GM23338 (cell line): ENCODE data around the gene CPNE8. TPM values are rescaled to one million over a fixed set of nuclear protein-coding genes. Genes with fewer than 3 reads are reported as not detected.

ENCODE experiments used
- ATAC-seq: fragments of 200-7000 bp; cut with Tn5 transposase; 3 replicates; pipeline ENCODE4 v1.9.1; 2020
- DNase-seq: peaks from one replicate; pipeline ENCODE4 v3.0.0-alpha.2; 2015; ENCODE audit warnings: low spot score
- H2AFZ ChIP-seq: fragments of 200-600 bp; sonication (generic); 2 replicates; pipeline ENCODE4 v1.8.0; 2016; ENCODE audit warnings: antibody characterized with exemption, mild to moderate bottlenecking, moderate library complexity
- H3F3A ChIP-seq: fragments of 200-600 bp; sonication (generic); replicated peaks from 2 replicates; pipeline ENCODE4 v1.8.0; 2017; ENCODE audit warnings: antibody characterized with exemption, mixed run types, low read depth
- H3K27ac ChIP-seq: fragments of 200-600 bp; sonication (generic); 2 replicates; pipeline ENCODE4 v1.6.1; 2016; ENCODE audit warnings: low read depth
- H3K27me3 ChIP-seq: fragments of 200-600 bp; sonication (generic); 2 replicates; pipeline ENCODE4 v1.8.0; 2016; ENCODE audit warnings: mild to moderate bottlenecking, mixed run types, moderate library complexity; ENCODE audit not compliant: insufficient read depth
- H3K36me3 ChIP-seq: fragments of 200-600 bp; sonication (generic); 2 replicates; pipeline ENCODE4 v1.8.0; 2016; ENCODE audit warnings: mild to moderate bottlenecking; ENCODE audit not compliant: insufficient read depth
- H3K4me1 ChIP-seq: fragments of 200-600 bp; sonication (generic); 2 replicates; pipeline ENCODE4 v1.8.0; 2016; ENCODE audit warnings: mild to moderate bottlenecking, moderate library complexity; ENCODE audit not compliant: insufficient read depth
- H3K4me2 ChIP-seq: fragments of 200-600 bp; sonication (generic); 2 replicates; pipeline ENCODE4 v1.7.1; 2017; ENCODE audit warnings: mixed run types
- H3K4me3 ChIP-seq: fragments of 200-600 bp; sonication (generic); 2 replicates; pipeline ENCODE4 v1.6.1; 2016; ENCODE audit warnings: mixed run types
- H3K79me2 ChIP-seq: fragments of 200-600 bp; sonication (generic); replicated peaks from 2 replicates; pipeline ENCODE4 v1.8.0; 2017; ENCODE audit warnings: mild to moderate bottlenecking; ENCODE audit not compliant: insufficient read depth
- H3K9me2 ChIP-seq: fragments of 200-600 bp; sonication (generic); 2 replicates; pipeline ENCODE4 v1.8.0; 2017; ENCODE audit not compliant: insufficient read depth
- H4K20me1 ChIP-seq: fragments of 200-600 bp; sonication (generic); replicated peaks from 2 replicates; pipeline ENCODE4 v1.8.0; 2017; ENCODE audit warnings: mild to moderate bottlenecking; ENCODE audit not compliant: insufficient read depth
- H3K27ac Mint-ChIP-seq: 2 replicates; pipeline ENCODE4 v1.8.0; 2020; ENCODE audit warnings: inconsistent platforms, mild to moderate bottlenecking, moderate library complexity, mixed read lengths
- H3K27me3 Mint-ChIP-seq: 3 replicates; pipeline ENCODE4 v1.8.0; 2022; ENCODE audit warnings: low read depth, mild to moderate bottlenecking, moderate library complexity, mixed read lengths, inconsistent platforms; ENCODE audit not compliant: insufficient read depth, poor library complexity
- H3K36me3 Mint-ChIP-seq: 3 replicates; pipeline ENCODE4 v1.8.0; 2021; ENCODE audit warnings: low read depth, mild to moderate bottlenecking, inconsistent platforms, moderate library complexity, mixed read lengths
- H3K4me1 Mint-ChIP-seq: 3 replicates; pipeline ENCODE4 v1.8.0; 2020; ENCODE audit warnings: mild to moderate bottlenecking, inconsistent platforms, mixed read lengths
- H3K4me3 Mint-ChIP-seq: 3 replicates; pipeline ENCODE4 v1.8.0; 2021; ENCODE audit warnings: moderate library complexity, mild to moderate bottlenecking, inconsistent platforms, mixed read lengths
- H3K9me3 Mint-ChIP-seq: 3 replicates; pipeline ENCODE4 v1.8.0; 2020; ENCODE audit warnings: moderate library complexity, mild to moderate bottlenecking, inconsistent platforms, mixed read lengths
- CREB1 ChIP-seq: fragments of 250-450 bp; sonication (Bioruptor Pico); IDR thresholded peaks from 2 replicates; pipeline ENCODE4 v1.5.0; 2020; ENCODE audit warnings: low read depth, mild to moderate bottlenecking, moderate library complexity
- CTCF ChIP-seq, 2 experiments: fragments of 200-600 bp in 1 of 2; sonication (generic) in 1 of 2; conservative IDR thresholded peaks; 2 replicates each; pipeline versions ENCODE4 v1.5.1 to v1.6.1; 2016 to 2017; ENCODE audit warnings: antibody characterized with exemption in 2 of 2, low read depth in 2 of 2, mild to moderate bottlenecking in 2 of 2, moderate library complexity in 1 of 2
- EZH2phosphoT487 ChIP-seq: fragments of 200-600 bp; sonication (generic); IDR thresholded peaks from one replicate; pipeline ENCODE4 v1.8.1; 2018; ENCODE audit warnings: antibody characterized with exemption; ENCODE audit not compliant: unreplicated experiment
- NANOG ChIP-seq: IDR thresholded peaks from 2 replicates; pipeline ENCODE4 v1.6.1; 2016; ENCODE audit warnings: antibody characterized with exemption, borderline replicate concordance
- POLR2AphosphoS5 ChIP-seq: IDR thresholded peaks from 2 replicates; pipeline ENCODE4 v1.6.1; 2016; ENCODE audit warnings: antibody characterized with exemption, low read depth
- REST ChIP-seq: IDR thresholded peaks from one replicate; pipeline ENCODE4 v1.6.1; 2018; ENCODE audit warnings: antibody characterized with exemption; ENCODE audit not compliant: unreplicated experiment
- STAT1 ChIP-seq: IDR thresholded peaks from one replicate; pipeline ENCODE4 v1.6.1; 2016; ENCODE audit warnings: antibody characterized with exemption; ENCODE audit not compliant: unreplicated experiment
- ZNF114 ChIP-seq: fragments of 250-450 bp; sonication (Bioruptor Pico); IDR thresholded peaks from 2 replicates; pipeline ENCODE4 v1.5.0; 2020; ENCODE audit warnings: mild to moderate bottlenecking, moderate library complexity
- polyA plus RNA-seq: library from polyadenylated mRNA; unstranded; fragments of >200 nt; fragmentation: Nextera tagmentation; extraction: Ambion mirVana; gene quantifications from 2 replicates; pipeline ENCODE4 v1.2.1, GENCODE V29; 2016
- total RNA-seq: library from RNA; depleted of rRNA; stranded (reverse); fragments of >200 nt; shearing (Covaris generic); gene quantifications from 2 replicates; pipeline ENCODE4 v1.2.3, GENCODE V29; 2014

Gene CPNE8
- total and polyA plus RNA-seq, 2 experiments from 2014 or later: 8.7 to 10.1 TPM

GRCh38 chr12:38926501-38926900, 21.1 kb upstream of the CPNE8 start:
- DNase-seq: no peak
- no peaks in the 10 kb centered on the region for H3K79me2 ChIP-seq
- H3F3A ChIP-seq: no peaks in the 10 kb centered on the region
- H3K27me3 ChIP-seq: no peaks in the 10 kb centered on the region
- Mint-ChIP-seq H3K27me3 (no peaks in the 10 kb centered on the region), H3K27ac (no peak overlapping the region), H3K9me3 (no peaks in the 10 kb centered on the region), H3K4me1 (no peaks in the 10 kb centered on the region), H3K36me3 (no peaks in the 10 kb centered on the region), H3K4me3 (no peak overlapping the region)
- no peak overlapping the region for H2AFZ ChIP-seq
- H3K36me3 ChIP-seq: no peaks in the 10 kb centered on the region
- no peak for ATAC-seq
- no peak overlapping the region for H3K4me3 ChIP-seq
- no peak overlapping the region for H3K4me2 ChIP-seq
- no peak overlapping the region for H3K27ac ChIP-seq
- no peak for TF ChIP-seq REST
- H4K20me1 ChIP-seq: no peaks in the 10 kb centered on the region
- no peaks in the 10 kb centered on the region for H3K4me1 ChIP-seq
- H3K9me2 ChIP-seq: no peaks in the 10 kb centered on the region

GRCh38 chr12:38921025-38921677, 15.8 kb upstream of the CPNE8 start:
- H3K36me3 Mint-ChIP-seq: no peaks in the 10 kb centered on the region
- TF ChIP-seq STAT1 (no peak), CTCF (conservative IDR thresholded peaks at IDR 0.05; ENCODE audit: low read depth in 2 of 2) (peak; percentile 75 to 80)
- no peaks in the 10 kb centered on the region for H4K20me1 ChIP-seq
- H3K4me3 ChIP-seq: no peak overlapping the region
- H3K27me3 ChIP-seq: no peaks in the 10 kb centered on the region
- no peak overlapping the region for H3K27ac ChIP-seq
- no peaks in the 10 kb centered on the region for H3K4me1 Mint-ChIP-seq
- no peaks in the 10 kb centered on the region for H3K27me3 Mint-ChIP-seq
- no peaks in the 10 kb centered on the region for H3K36me3 ChIP-seq
- H2AFZ ChIP-seq: no peak overlapping the region
- no peak overlapping the region for H3K27ac Mint-ChIP-seq
- H3K9me3 Mint-ChIP-seq: no peaks in the 10 kb centered on the region
- DNase-seq (peak; percentile 77), ATAC-seq (peak; percentile 77)
- no peak overlapping the region for H3K4me2 ChIP-seq
- H3K4me3 Mint-ChIP-seq: no peak overlapping the region
- H3K79me2 ChIP-seq: no peaks in the 10 kb centered on the region
- H3F3A ChIP-seq: no peaks in the 10 kb centered on the region
- no peaks in the 10 kb centered on the region for H3K4me1 ChIP-seq
- no peaks in the 10 kb centered on the region for H3K9me2 ChIP-seq

- Mint-ChIP-seq H3K4me3 (no peak overlapping the region), H3K9me3 (no peaks in the 10 kb centered on the region), H3K36me3 (no peaks in the 10 kb centered on the region), H3K27ac (0 out of 2 replicates have a peak overlapping the region, but pooled peaks have one; percentile 52), H3K4me1 (no peaks in the 10 kb centered on the region), H3K27me3 (no peaks in the 10 kb centered on the region)
- H3F3A ChIP-seq: no peaks in the 10 kb centered on the region
- no peak overlapping the region for H3K27ac ChIP-seq
- H3K4me3 ChIP-seq: no peak overlapping the region
- H3K4me1 ChIP-seq: no peaks in the 10 kb centered on the region
- no peaks in the 10 kb centered on the region for H4K20me1 ChIP-seq
- H3K79me2 ChIP-seq: no peaks in the 10 kb centered on the region
- no peak overlapping the region for H2AFZ ChIP-seq
- no peaks in the 10 kb centered on the region for H3K9me2 ChIP-seq
- no peak for DNase-seq
- no peaks in the 10 kb centered on the region for H3K27me3 ChIP-seq
- no peaks in the 10 kb centered on the region for H3K36me3 ChIP-seq
- no peak overlapping the region for H3K4me2 ChIP-seq
- no peak for ATAC-seq
- TF ChIP-seq ZNF114 (CRISPR knock-in tag) (no peak), CREB1 (CRISPR knock-in tag) (no peak), POLR2AphosphoS5 (no peak), NANOG (no peak), CTCF (conservative IDR thresholded peaks at IDR 0.05; ENCODE audit: low read depth in 2 of 2) (no peak), EZH2phosphoT487 (no peak)
These were observed 13.8 kb upstream of the CPNE8 start for GRCh38 chr12:38919191-38919590.
